Activated CD4-positive, alpha-beta T cell treated with anti-CD3 and anti-CD28 coated beads, Interleukin-2, amount 10 ng/mL, durations not matched to agents 7 days and 5 days (primary cell): ENCODE data around the gene TPK1. TPM values are rescaled to one million over a fixed set of nuclear protein-coding genes. Genes with fewer than 3 reads are reported as not detected.
"Not testable (repeated sequence)": the region's sequence is repeated elsewhere in the genome, so short reads cannot be mapped to it uniquely, and the experiment has no call there.

Source experiments
- CTCF ChIA-PET: fragments of 350-600 bp; sonication (Branson Sonifier 250); formaldehyde crosslinking; loops from one replicate; lab custom pipeline; 2021; ENCODE audit warnings: antibody characterized with exemption; lab: Charles Lee
- POLR2A ChIA-PET: fragments of 350-600 bp; sonication (Branson Sonifier 250); formaldehyde crosslinking; loops from one replicate; lab custom pipeline; 2021; ENCODE audit warnings: antibody characterized with exemption; lab: Charles Lee
- DNase-seq: peaks from one replicate; pipeline ENCODE4 v3.0.0-alpha.2; 2020
- H3K27ac Mint-ChIP-seq: one replicate; pipeline ENCODE4 v1.8.0; 2021; ENCODE audit warnings: mild to moderate bottlenecking, moderate library complexity, mixed read lengths
- H3K27me3 Mint-ChIP-seq: one replicate; pipeline ENCODE4 v1.8.0; 2021; ENCODE audit warnings: mixed read lengths
- H3K36me3 Mint-ChIP-seq: one replicate; pipeline ENCODE4 v1.8.0; 2021; ENCODE audit warnings: low read depth, mixed read lengths
- H3K4me1 Mint-ChIP-seq: one replicate; pipeline ENCODE4 v1.8.0; 2021; ENCODE audit warnings: mixed read lengths
- H3K4me3 Mint-ChIP-seq: one replicate; pipeline ENCODE4 v1.8.0; 2021; ENCODE audit warnings: mild to moderate bottlenecking, moderate library complexity, mixed read lengths
- H3K9me3 Mint-ChIP-seq: one replicate; pipeline ENCODE4 v1.8.0; 2021; ENCODE audit warnings: mixed read lengths
- total RNA-seq, 2 experiments: library from RNA; stranded (reverse); gene quantifications; one replicate each; pipeline ENCODE4 v1.2.3, GENCODE V29; 2021

TPK1 gene
- total RNA-seq, 2 experiments from 2014 or later: 11.8 to 13.2 TPM

- DNase-seq: no peak
- POLR2A ChIA-PET: no interaction called here
These were observed 206.3 kb downstream of the TPK1 start for GRCh38 chr7:144629598-144629997.

GRCh38 chr7:144629011-144629410 is 206.8 kb downstream of the TPK1 start:
- Mint-ChIP-seq H3K4me3 (no peak overlapping the region), H3K4me1 (no peaks in the 10 kb centered on the region), H3K9me3 (peaks cover 9% of the 10 kb centered on the region), H3K36me3 (no peaks in the 10 kb centered on the region), H3K27ac (no peak overlapping the region), H3K27me3 (no peaks in the 10 kb centered on the region)
- POLR2A ChIA-PET: no interaction called here
- no peak for DNase-seq
- CTCF ChIA-PET: no interaction called here

More at GRCh38 chr7:144629598-144629997, 206.3 kb downstream of the TPK1 start:
- Mint-ChIP-seq H3K4me1 (no peaks in the 10 kb centered on the region), H3K27ac (no peak overlapping the region), H3K9me3 (peaks cover 9% of the 10 kb centered on the region), H3K4me3 (no peak overlapping the region), H3K36me3 (no peaks in the 10 kb centered on the region), H3K27me3 (no peaks in the 10 kb centered on the region)
- CTCF ChIA-PET: no interaction called here

GRCh38 chr7:144628176-144628575 is 207.7 kb downstream of the TPK1 start:
- Mint-ChIP-seq H3K27me3 (no peaks in the 10 kb centered on the region), H3K4me3 (no peak overlapping the region), H3K4me1 (no peaks in the 10 kb centered on the region), H3K36me3 (no peaks in the 10 kb centered on the region), H3K9me3 (peaks cover 9% of the 10 kb centered on the region), H3K27ac (no peak overlapping the region)
- POLR2A ChIA-PET: no interaction called here
- CTCF ChIA-PET: no interaction called here
- DNase-seq: no peak

GRCh38 chr7:144622745-144623144 is 213.1 kb downstream of the TPK1 start:
- H3K9me3 Mint-ChIP-seq: peaks cover 4% of the 10 kb centered on the region
- ChIA-PET CTCF (no interaction called here), POLR2A (no interaction called here)
- H3K4me1 Mint-ChIP-seq: no peaks in the 10 kb centered on the region
- no peak overlapping the region for H3K4me3 Mint-ChIP-seq
- H3K27me3 Mint-ChIP-seq: no peaks in the 10 kb centered on the region
- no peak overlapping the region for H3K27ac Mint-ChIP-seq
- DNase-seq: no peak
- H3K36me3 Mint-ChIP-seq: peaks cover 3% of the 10 kb centered on the region

- ChIA-PET POLR2A (no interaction called here), CTCF (no interaction called here)
- H3K4me3 Mint-ChIP-seq: no peak overlapping the region
- H3K4me1 Mint-ChIP-seq: no peaks in the 10 kb centered on the region
- H3K36me3 Mint-ChIP-seq: no peaks in the 10 kb centered on the region
- H3K9me3 Mint-ChIP-seq: no peaks in the 10 kb centered on the region
- H3K27me3 Mint-ChIP-seq: no peaks in the 10 kb centered on the region
- no peak overlapping the region for H3K27ac Mint-ChIP-seq
- DNase-seq: no peak
These were observed 229.6 kb downstream of the TPK1 start for GRCh38 chr7:144606261-144606660.

GRCh38 chr7:144596953-144597352 is 238.9 kb downstream of the TPK1 start:
- DNase-seq: no peak
- Mint-ChIP-seq H3K36me3 (no peaks in the 10 kb centered on the region), H3K27me3 (no peaks in the 10 kb centered on the region), H3K4me1 (peaks cover 1% of the 10 kb centered on the region), H3K4me3 (no peak overlapping the region), H3K27ac (no peak overlapping the region), H3K9me3 (peaks cover 10% of the 10 kb centered on the region)
- ChIA-PET CTCF (no interaction called here), POLR2A (no interaction called here)

- Mint-ChIP-seq H3K4me3 (no peak overlapping the region), H3K27me3 (no peaks in the 10 kb centered on the region), H3K4me1 (peaks cover 1% of the 10 kb centered on the region), H3K36me3 (no peaks in the 10 kb centered on the region), H3K9me3 (peaks cover 10% of the 10 kb centered on the region), H3K27ac (no peak overlapping the region)
- POLR2A ChIA-PET: no interaction called here
- no peak for DNase-seq
- CTCF ChIA-PET: no interaction called here
These were observed 241.3 kb downstream of the TPK1 start for GRCh38 chr7:144594580-144594979.

GRCh38 chr7:144588559-144589051 is 247.2 kb downstream of the TPK1 start:
- H3K27ac Mint-ChIP-seq: no peak overlapping the region
- H3K4me1 Mint-ChIP-seq: peaks cover 6% of the 10 kb centered on the region
- no peaks in the 10 kb centered on the region for H3K27me3 Mint-ChIP-seq
- H3K4me3 Mint-ChIP-seq: no peak overlapping the region
- no peak for DNase-seq
- CTCF ChIA-PET: interaction anchor here (1.3 kb wide), 1 partner anchor 13 kb away, joined by 3 read pairs; no protein-coding TSS in a partner anchor
- POLR2A ChIA-PET: no interaction called here
- no peaks in the 10 kb centered on the region for H3K36me3 Mint-ChIP-seq
- no peaks in the 10 kb centered on the region for H3K9me3 Mint-ChIP-seq

GRCh38 chr7:144587701-144588100 is 248.2 kb downstream of the TPK1 start:
- H3K4me3 Mint-ChIP-seq: no peak overlapping the region
- H3K4me1 Mint-ChIP-seq: peaks cover 6% of the 10 kb centered on the region
- no peaks in the 10 kb centered on the region for H3K9me3 Mint-ChIP-seq
- ChIA-PET CTCF (no interaction called here), POLR2A (no interaction called here)
- no peak overlapping the region for H3K27ac Mint-ChIP-seq
- no peaks in the 10 kb centered on the region for H3K27me3 Mint-ChIP-seq
- DNase-seq: no peak
- no peaks in the 10 kb centered on the region for H3K36me3 Mint-ChIP-seq

- Mint-ChIP-seq H3K27me3 (no peaks in the 10 kb centered on the region), H3K27ac (no peak overlapping the region), H3K36me3 (peaks cover 2% of the 10 kb centered on the region), H3K9me3 (no peaks in the 10 kb centered on the region), H3K4me1 (peaks cover 6% of the 10 kb centered on the region), H3K4me3 (no peak overlapping the region)
- CTCF ChIA-PET: no interaction called here
- POLR2A ChIA-PET: no interaction called here
- DNase-seq: no peak
These were observed 251.1 kb downstream of the TPK1 start for GRCh38 chr7:144584726-144585125.

- ChIA-PET CTCF (no interaction called here), POLR2A (no interaction called here)
- no peak for DNase-seq
- H3K36me3 Mint-ChIP-seq: peaks cover 2% of the 10 kb centered on the region
- H3K4me1 Mint-ChIP-seq: no peaks in the 10 kb centered on the region
- H3K4me3 Mint-ChIP-seq: no peak overlapping the region
- H3K27ac Mint-ChIP-seq: no peak overlapping the region
- no peaks in the 10 kb centered on the region for H3K27me3 Mint-ChIP-seq
- H3K9me3 Mint-ChIP-seq: no peaks in the 10 kb centered on the region
These were observed 256.2 kb downstream of the TPK1 start for GRCh38 chr7:144579687-144580086.

GRCh38 chr7:144575456-144575855 is 260.4 kb downstream of the TPK1 start:
- Mint-ChIP-seq H3K9me3 (no peaks in the 10 kb centered on the region), H3K27ac (no peak overlapping the region), H3K36me3 (no peaks in the 10 kb centered on the region), H3K4me3 (no peak overlapping the region), H3K27me3 (no peaks in the 10 kb centered on the region), H3K4me1 (no peaks in the 10 kb centered on the region)
- ChIA-PET CTCF (no interaction called here), POLR2A (no interaction called here)
- DNase-seq: no peak

GRCh38 chr7:144574753-144575152 is 261.1 kb downstream of the TPK1 start:
- H3K9me3 Mint-ChIP-seq, H3K27ac Mint-ChIP-seq, H3K4me1 Mint-ChIP-seq, DNase-seq, CTCF ChIA-PET, H3K36me3 Mint-ChIP-seq, POLR2A ChIA-PET, H3K27me3 Mint-ChIP-seq, H3K4me3 Mint-ChIP-seq: not testable (repeated sequence)

GRCh38 chr7:144568233-144568632 is 267.6 kb downstream of the TPK1 start:
- no peaks in the 10 kb centered on the region for H3K4me1 Mint-ChIP-seq

More at GRCh38 chr7:144568233-144568632, 267.6 kb downstream of the TPK1 start:
- no peak overlapping the region for H3K4me3 Mint-ChIP-seq
- ChIA-PET POLR2A (no interaction called here), CTCF (no interaction called here)
- H3K27ac Mint-ChIP-seq: no peak overlapping the region
- peaks cover 2% of the 10 kb centered on the region for H3K9me3 Mint-ChIP-seq
- H3K27me3 Mint-ChIP-seq: no peaks in the 10 kb centered on the region
- DNase-seq: no peak
- H3K36me3 Mint-ChIP-seq: no peaks in the 10 kb centered on the region
